ENCODE data around the gene SH3RF2. TPM values are rescaled to one million over a fixed set of nuclear protein-coding genes. Genes with fewer than 3 reads are reported as not detected.
"Not testable (repeated sequence)": the region's sequence is repeated elsewhere in the genome, so short reads cannot be mapped to it uniquely, and the experiment has no call there.

The SH3RF2 gene
- total RNA-seq, 1 donor from 2014 or later: 9.8 TPM

DNA sequence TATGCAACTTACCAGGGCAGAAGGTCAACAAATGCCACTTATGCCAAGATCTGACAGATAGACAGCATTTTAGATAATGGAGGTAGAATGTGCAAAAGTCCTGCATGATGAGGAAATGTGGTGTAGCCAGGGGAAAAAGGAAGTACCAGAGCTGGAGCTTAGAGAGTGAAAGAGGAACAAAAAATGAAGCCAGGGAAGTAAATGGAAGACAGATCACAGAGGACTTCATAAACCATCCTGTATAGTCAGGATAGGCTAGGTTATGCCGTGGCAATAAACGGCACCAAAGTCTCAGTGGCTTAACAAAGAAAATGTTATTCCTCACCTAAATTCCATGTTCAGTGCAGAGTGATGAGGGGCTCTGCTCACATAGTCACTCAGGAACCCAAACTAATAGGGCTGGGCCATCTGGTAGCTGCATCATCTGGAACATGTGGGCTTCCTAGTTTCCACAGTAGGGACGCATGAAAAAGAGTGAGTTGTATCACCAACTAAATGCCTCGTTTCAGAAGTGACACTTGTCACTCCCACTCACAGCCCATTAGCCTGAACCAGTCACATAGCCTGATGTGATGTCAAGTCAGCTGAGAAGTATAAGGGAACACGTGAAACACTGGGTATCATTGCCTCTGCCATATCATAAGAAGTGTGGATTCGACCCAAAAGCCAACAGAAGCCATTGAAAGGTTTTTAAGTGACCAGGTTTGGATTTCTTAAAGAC, 70.3 kb downstream of the SH3RF2 start:
- no peak for DNase-seq

DNA sequence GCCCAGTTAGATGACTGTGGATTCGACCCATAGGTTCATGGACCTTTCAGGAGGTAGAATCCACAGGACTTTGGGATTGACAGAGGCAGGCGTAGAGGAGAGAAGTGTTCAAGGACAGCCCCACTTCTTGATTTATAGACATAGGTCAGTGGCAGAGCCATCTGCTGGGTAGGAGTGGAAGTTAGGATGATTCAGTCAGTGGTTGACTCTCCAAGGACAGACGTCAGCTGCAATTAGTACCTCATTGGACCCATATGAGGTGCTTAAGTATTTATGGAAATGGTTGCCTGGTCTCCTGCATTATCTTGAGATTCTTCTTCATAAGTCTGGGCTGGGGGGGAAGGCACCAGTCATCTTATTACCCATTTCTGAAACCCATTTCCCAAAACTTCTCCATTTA, 70.9 kb downstream of the SH3RF2 start:
- no peak for DNase-seq

- DNase-seq: no peak
These were observed 71.6 kb downstream of the SH3RF2 start for GRCh38 chr5:146007989-146008388.

- no peak for DNase-seq
These were observed 72.6 kb downstream of the SH3RF2 start for GRCh38 chr5:146009020-146009419.

- DNase-seq: not testable (repeated sequence)
These were observed 74.1 kb downstream of the SH3RF2 start for GRCh38 chr5:146010447-146010846.

DNA sequence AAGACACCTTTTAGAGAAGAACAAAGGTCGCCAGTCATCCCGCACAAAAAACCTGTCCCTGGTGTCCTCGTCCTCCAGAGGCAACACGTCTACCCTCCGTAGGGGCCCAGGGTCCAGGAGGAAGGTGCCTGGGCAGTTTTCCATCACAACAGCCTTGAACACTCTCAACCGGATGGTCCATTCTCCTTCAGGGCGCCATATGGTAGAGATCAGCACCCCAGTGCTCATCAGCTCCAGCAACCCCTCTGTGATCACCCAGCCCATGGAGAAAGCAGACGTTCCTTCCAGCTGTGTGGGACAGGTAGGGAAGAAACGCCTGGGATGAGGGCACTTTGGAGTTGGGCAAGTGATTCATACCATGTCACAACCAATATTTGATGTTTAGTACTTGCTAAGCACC, 77.4 kb downstream of the SH3RF2 start:
- DNase-seq: no peak

DNA sequence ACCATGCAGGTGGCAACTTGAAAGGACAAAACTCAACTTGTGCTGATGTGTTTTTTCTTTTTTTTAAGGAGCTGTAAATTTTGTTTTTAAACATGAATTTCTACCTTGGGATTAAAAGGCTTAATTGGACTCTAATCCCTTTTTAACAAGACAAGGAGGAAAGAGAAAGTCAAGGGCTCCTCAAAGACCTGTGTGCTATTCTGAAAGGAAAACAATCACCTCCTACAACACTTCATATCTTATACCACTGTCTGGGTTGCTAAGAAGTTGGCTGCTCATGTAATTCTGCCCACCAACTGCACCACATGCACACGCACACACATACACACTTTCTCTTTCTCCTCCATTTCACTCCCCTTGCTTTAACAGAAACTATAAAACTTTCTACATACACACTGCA, 78.6 kb downstream of the SH3RF2 start:
- DNase-seq: no peak

GRCh38 chr5:146016764-146017484, 80.5 kb downstream of the SH3RF2 start:
- DNase-seq: no peak

GRCh38 chr5:146018514-146019375, 82.4 kb downstream of the SH3RF2 start:
- no peak for DNase-seq

DNA sequence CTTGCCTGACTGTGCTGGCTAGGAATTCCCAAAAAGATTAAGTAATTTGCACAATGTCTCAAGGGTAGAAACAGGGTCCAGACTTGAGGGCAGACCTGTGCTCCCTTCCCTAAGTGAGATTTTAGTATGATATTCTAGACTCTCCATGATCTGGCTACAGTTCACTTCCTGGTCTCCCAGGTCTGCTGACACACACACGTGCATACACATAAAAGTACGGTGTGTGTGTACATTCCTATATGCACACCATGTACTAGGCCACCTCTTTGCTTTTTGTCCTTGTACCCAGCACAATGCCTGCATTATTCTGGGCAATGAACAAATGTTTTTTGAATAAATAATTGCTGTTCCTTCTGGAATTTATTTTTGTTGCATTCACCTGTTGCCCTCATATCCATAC, 83.7 kb downstream of the SH3RF2 start:
- no peak for DNase-seq

- no peak for DNase-seq
These were observed 87.7 kb downstream of the SH3RF2 start for GRCh38 chr5:146024034-146024433.

GRCh38 chr5:146025114-146025680, 88.8 kb downstream of the SH3RF2 start:
- DNase-seq: no peak

DNA sequence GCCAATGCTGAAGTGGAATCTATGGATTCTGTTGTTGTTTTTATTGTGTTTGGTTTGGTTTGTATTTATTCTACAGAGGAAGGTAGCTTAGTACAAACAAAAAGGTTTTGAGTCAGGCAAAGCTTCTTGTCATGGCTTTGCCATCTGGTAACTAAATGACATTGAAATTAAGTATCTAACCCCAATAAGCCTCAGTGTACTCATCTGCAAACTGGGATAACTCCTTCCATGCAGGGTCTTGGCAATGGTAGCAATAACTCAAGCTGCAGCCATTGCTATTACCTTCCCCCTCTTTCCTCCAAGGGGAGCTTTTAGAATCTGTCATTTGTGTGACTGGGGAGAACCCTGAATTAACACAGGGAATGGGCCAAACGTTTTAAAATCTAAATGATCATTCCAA, 89.3 kb downstream of the SH3RF2 start:
- DNase-seq: no peak

DNA sequence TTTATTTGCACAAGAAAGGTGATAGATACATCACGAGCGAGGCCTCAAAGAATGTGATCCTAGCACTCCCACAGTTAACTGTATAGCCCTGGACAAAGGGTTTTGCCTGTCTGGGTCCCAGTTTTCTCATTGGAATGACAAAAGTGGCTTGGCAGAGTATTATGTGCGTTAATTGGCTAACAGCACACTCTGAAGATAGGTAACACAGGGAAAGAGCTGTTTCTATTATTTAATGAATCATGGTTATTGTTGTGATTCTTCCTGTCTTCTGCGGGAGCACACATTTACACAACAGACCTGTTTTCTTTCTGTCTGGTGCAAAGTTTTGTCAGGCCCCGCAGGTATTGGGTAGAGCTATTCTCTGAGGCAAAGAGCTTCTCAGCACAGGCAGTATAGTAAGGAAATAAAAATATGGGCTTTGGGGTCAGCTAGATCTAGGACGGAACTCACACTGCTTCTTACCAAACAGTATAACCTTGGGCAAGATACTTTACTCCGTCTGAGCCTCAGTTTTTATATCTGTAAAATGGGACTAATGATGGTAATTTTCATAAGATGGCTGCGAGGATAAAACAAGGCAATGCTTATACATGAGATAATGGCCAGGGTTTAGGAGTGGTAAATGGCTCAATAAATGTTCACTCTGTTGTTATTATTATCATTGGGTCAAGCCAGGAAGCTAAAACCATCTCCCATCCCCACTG, 90.1 kb downstream of the SH3RF2 start:
- DNase-seq: no peak

GRCh38 chr5:146027751-146028150, 91.4 kb downstream of the SH3RF2 start:
- DNase-seq: no peak

DNA sequence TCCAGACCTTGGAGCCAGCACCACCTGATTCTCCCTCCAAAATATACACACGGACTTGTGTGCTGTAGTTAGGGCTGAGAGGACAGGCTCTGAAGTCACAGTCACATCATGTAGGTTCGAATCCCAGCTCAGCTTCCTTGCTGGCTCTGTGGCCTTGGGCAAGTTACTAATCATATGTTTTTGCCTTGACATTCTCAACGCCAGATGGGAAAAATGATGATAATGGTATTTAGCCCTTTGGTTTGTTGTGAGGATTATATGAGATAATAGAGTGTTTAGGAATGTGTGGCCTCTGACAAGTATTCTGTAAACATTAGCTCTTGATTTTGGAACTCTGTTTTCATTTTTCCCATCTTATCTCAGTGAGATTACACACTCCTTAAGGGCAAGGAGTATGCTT, 96.5 kb downstream of the SH3RF2 start:
- DNase-seq: no peak

DNA sequence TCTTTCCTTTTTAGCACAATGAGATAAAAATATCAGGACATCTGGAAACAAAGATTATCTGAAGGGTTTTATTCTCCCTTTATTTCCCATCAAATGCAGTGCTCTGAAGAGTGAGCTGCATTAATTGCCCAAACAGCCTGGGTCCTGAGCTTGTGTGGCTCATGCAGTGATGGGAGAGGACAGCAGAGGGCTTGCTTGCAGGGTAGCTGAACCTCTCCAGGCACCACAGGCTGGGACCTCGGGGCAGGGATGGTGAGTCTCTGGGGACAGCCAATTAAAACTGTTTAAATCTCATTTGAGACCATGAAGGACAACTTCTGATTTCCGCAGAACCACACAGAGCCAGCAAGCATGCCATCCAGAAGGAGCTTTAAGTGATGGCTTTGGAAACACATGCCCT, 97.7 kb downstream of the SH3RF2 start:
- DNase-seq: no peak

DNA sequence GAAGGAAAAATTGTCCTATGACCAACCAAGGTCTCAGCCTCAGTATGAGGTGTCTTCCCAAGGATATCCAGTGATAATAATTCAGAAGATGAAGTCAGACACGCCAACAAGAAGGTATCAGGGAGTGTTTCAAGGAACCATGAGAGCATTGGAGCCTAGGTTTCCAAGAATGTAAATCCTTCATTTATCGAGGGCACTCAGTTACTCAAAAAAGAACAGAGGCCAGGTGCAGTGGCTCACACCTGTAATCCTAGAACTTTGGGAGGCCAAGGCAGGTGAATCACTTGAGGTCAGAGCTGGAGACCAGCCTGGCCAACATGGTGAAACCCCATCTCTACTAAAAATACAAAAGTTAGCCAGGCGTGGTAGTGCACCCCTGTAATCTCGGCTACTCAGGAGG, 98.2 kb downstream of the SH3RF2 start:
- no peak for DNase-seq

- no peak for DNase-seq
These were observed 103.0 kb downstream of the SH3RF2 start for GRCh38 chr5:146039420-146039819.

DNA sequence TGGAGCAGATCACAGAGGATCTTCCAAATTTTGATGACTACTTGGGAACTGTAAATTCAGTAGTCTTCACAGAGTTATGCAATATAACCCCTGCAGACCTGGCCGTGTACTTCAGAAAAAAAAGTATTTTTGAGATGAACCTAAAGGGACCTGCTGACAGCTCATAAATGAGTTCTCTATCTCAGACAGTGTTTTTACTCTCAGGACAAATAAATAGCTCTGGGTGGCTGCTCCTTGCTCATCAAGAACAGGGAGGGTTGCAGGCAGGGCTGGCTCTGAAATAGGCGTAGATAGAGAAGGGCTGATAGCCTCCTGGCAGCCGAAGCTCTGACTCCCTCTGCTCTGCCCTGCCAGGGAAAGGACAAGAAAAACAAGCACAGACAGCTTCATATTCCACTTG, 104.1 kb downstream of the SH3RF2 start:
- DNase-seq: no peak

DNA sequence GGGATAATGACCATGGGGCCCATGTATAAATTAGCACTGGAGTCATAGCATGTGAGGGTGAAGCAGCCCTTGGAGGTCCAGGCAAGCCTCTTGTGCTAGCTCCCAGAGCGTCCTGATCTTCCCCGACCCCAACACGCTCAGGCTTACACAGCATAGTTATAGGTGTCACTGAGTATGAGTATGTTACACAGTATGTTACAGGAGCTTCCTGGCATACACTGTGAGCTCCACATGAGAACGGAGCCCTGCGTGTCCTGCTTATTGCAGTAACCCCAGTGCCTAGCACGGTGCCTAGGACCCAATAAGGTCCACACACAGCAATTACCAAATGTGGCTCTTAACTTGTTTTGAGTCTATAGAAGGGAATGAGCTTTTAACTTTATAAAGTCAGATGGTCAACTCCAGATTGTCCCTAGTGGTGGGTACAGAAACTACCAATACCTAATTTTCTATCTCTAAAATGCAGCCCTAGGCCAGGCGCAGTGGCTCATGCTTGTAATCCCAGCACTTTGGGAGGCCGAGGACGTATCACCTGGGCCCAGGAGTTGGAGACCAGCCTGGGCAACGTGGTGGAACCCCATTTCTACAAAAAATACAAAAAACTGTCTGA, 104.9 kb downstream of the SH3RF2 start:
- DNase-seq: no peak
